B cell (primary cell): ENCODE results near the gene KRT79. TPM values are rescaled to one million over a fixed set of nuclear protein-coding genes. Genes with fewer than 3 reads are reported as not detected.

Source experiments
- ATAC-seq: fragments of 200-7000 bp; cut with Tn5 transposase; one replicate; pipeline ENCODE4 v1.10.0; 2021; ENCODE audit warnings: low read depth, mild to moderate bottlenecking, moderate number of reproducible peaks, moderate library complexity
- CTCF ChIA-PET: fragments of 350-600 bp; sonication (Branson Sonifier 250); formaldehyde crosslinking; loops from one replicate; lab custom pipeline; 2021; ENCODE audit warnings: antibody characterized with exemption, inconsistent platforms; lab: Charles Lee
- POLR2A ChIA-PET: fragments of 350-600 bp; sonication (Branson Sonifier 250); formaldehyde crosslinking; loops from one replicate; lab custom pipeline; 2021; ENCODE audit warnings: antibody characterized with exemption; lab: Charles Lee
- DNase-seq: peaks from one replicate; pipeline ENCODE4 v3.0.0; 2013
- H2AFZ ChIP-seq: 2 replicates; pipeline ENCODE4 v1.6.1; 2012; ENCODE audit warnings: mild to moderate bottlenecking, low read depth, low read length; ENCODE audit not compliant: insufficient read depth, poor library complexity, severe bottlenecking
- H3K27ac ChIP-seq, 2 donors: 1 replicate in 1 of 2; 2 replicates in 1 of 2; pipeline ENCODE4 v1.5.1; 2012 to 2013; ENCODE audit warnings: low read length in 2 of 2, mild to moderate bottlenecking in 2 of 2, moderate library complexity in 1 of 2
- H3K27me3 ChIP-seq, 4 experiments: fragments of 200-600 bp in 1 of 4; sonication (generic) in 1 of 4; replicated peaks in 1 of 4; 1 replicate in 2 of 4; 2 replicates in 2 of 4; pipeline versions ENCODE4 v1.6.1 to v1.7.0; 2013 to 2016; ENCODE audit warnings: low read length in 3 of 4, mild to moderate bottlenecking in 2 of 4, mixed read lengths in 1 of 4, moderate library complexity in 1 of 4; ENCODE audit not compliant: insufficient read depth in 4 of 4, control insufficient read depth in 3 of 4; ENCODE audit errors: control extremely low read depth in 1 of 4
- H3K36me3 ChIP-seq, 2 experiments: replicated peaks in 1 of 2; 1 replicate in 1 of 2; 2 replicates in 1 of 2; pipeline versions ENCODE4 v1.6.1 to v1.7.1; 2013; ENCODE audit warnings: low read length in 1 of 2; ENCODE audit not compliant: insufficient read depth in 2 of 2, control insufficient read depth in 1 of 2; ENCODE audit errors: control extremely low read depth in 1 of 2, extremely low read depth in 1 of 2
- H3K4me1 ChIP-seq, 2 donors: fragments of 200-600 bp in 1 of 2; sonication (generic) in 1 of 2; 1 replicate in 1 of 2; 2 replicates in 1 of 2; pipeline versions ENCODE4 v1.5.1 to v1.6.1; 2013 to 2017; ENCODE audit warnings: low read length in 2 of 2; ENCODE audit not compliant: control insufficient read depth in 2 of 2, insufficient read depth in 2 of 2
- H3K4me2 ChIP-seq: replicated peaks from 2 replicates; pipeline ENCODE3; 2012; ENCODE audit warnings: mild to moderate bottlenecking, low read depth, low read length; ENCODE audit not compliant: poor library complexity, severe bottlenecking
- H3K4me3 ChIP-seq, 5 experiments: fragments of 200-600 bp in 1 of 5; sonication (generic) in 1 of 5; 1 replicate in 3 of 5; 2 replicates in 2 of 5; pipeline versions ENCODE4 v1.5.1 to v1.7.0; 2011 to 2016; ENCODE audit warnings: low read length in 4 of 5, mild to moderate bottlenecking in 4 of 5, low read depth in 2 of 5, control low read depth in 1 of 5, moderate library complexity in 1 of 5; ENCODE audit not compliant: insufficient read depth in 1 of 5; ENCODE audit errors: control extremely low read depth in 1 of 5, extremely low read depth in 1 of 5
- H3K79me2 ChIP-seq: fragments of 200-600 bp; sonication (generic); one replicate; pipeline ENCODE4 v1.6.0; 2016; ENCODE audit warnings: low read length; ENCODE audit not compliant: control insufficient read depth, insufficient read depth
- H3K9ac ChIP-seq: fragments of 200-600 bp; sonication (generic); 2 replicates; pipeline ENCODE4 v1.6.1; 2017; ENCODE audit warnings: mild to moderate bottlenecking, low read length, moderate library complexity
- H3K9me3 ChIP-seq, 3 donors: one replicate each; pipeline versions ENCODE4 v1.6.1 to v1.7.1; 2013; ENCODE audit warnings: low read length in 2 of 3; ENCODE audit not compliant: control insufficient read depth in 2 of 3, insufficient read depth in 1 of 3; ENCODE audit errors: control extremely low read depth in 1 of 3
- H4K20me1 ChIP-seq: 2 replicates; pipeline ENCODE4 v1.6.0; 2012; ENCODE audit warnings: mild to moderate bottlenecking, low read length; ENCODE audit not compliant: insufficient read depth, control insufficient read depth, poor library complexity, severe bottlenecking
- H3K27ac Mint-ChIP-seq: one replicate; pipeline ENCODE4 v1.8.0; 2021; ENCODE audit warnings: mixed read lengths
- H3K27me3 Mint-ChIP-seq: one replicate; pipeline ENCODE4 v1.8.0; 2021; ENCODE audit warnings: mixed read lengths
- H3K4me1 Mint-ChIP-seq: one replicate; pipeline ENCODE4 v1.8.0; 2021; ENCODE audit warnings: mixed read lengths
- H3K4me3 Mint-ChIP-seq: one replicate; pipeline ENCODE4 v1.8.0; 2021; ENCODE audit warnings: mixed read lengths
- H3K9me3 Mint-ChIP-seq: one replicate; pipeline ENCODE4 v1.8.0; 2022; ENCODE audit warnings: mixed read lengths; ENCODE audit not compliant: insufficient read depth
- EZH2 ChIP-seq: IDR thresholded peaks from 2 replicates; pipeline ENCODE4 v1.6.1; 2012; ENCODE audit warnings: borderline replicate concordance, low read depth, mild to moderate bottlenecking, moderate library complexity, low read length; ENCODE audit not compliant: insufficient read depth, poor library complexity, severe bottlenecking
- WGBS: methylation state at CpG from one replicate; pipeline ENCODE4 v1.1.5; 2013; ENCODE audit warnings: missing lambda C conversion rate; ENCODE audit not compliant: insufficient coverage; 5-methylcytosine and 5-hydroxymethylcytosine counted together
- intact Hi-C: fragments of 100-400 bp; cut with micrococcal nuclease; formaldehyde crosslinking; loops from one replicate; pipeline ENCODE4 v1.10.0; 2022
- polyA plus RNA-seq: library from polyadenylated mRNA; depleted of rRNA; stranded (reverse); fragments of >200 nt; gene quantifications from 2 replicates; pipeline ENCODE4 v1.2.3, GENCODE V29; 2012
- total RNA-seq, 2 donors: library from RNA; stranded (reverse); fragments of 120-200 nt in 1 of 2; gene quantifications; 1 replicate in 1 of 2; 2 replicates in 1 of 2; pipeline versions ENCODE4 v1.2.3 to v1.2.4, GENCODE V29; 2013 to 2022
- TF ChIP-seq, protein P1 (sequence below): fragments of 200-600 bp; IDR thresholded peaks from one replicate; pipeline ENCODE4 v1.8.0; 2022; ENCODE audit warnings: antibody characterized with exemption, mild to moderate bottlenecking

KRT79 gene
- total and polyA plus RNA-seq, 2 donors (not counting 1 experiment from before 2014, with no cell fraction given): not detected

GRCh38 chr12:52817699-52818238, 16.3 kb downstream of the KRT79 start:
- no peak overlapping the region for H3K27ac ChIP-seq
- no peaks in the 10 kb centered on the region for H3K9me3 Mint-ChIP-seq
- H3K9ac ChIP-seq: no peak overlapping the region
- H3K27me3 ChIP-seq: peaks cover 0 to 2% (median 0%) of the 10 kb centered on the region in 4 experiments
- no peak overlapping the region for H3K4me3 Mint-ChIP-seq
- no peaks in the 10 kb centered on the region for H3K4me1 ChIP-seq
- DNase-seq (no peak), ATAC-seq (no peak)
- no peaks in the 10 kb centered on the region for H4K20me1 ChIP-seq
- no peaks in the 10 kb centered on the region for H3K36me3 ChIP-seq
- intact Hi-C loops: no loop called here
- H3K4me1 Mint-ChIP-seq: no peaks in the 10 kb centered on the region
- H3K27me3 Mint-ChIP-seq: peaks cover 26% of the 10 kb centered on the region
- no peak overlapping the region for H2AFZ ChIP-seq
- H3K79me2 ChIP-seq: no peaks in the 10 kb centered on the region
- ChIA-PET POLR2A (no interaction called here), CTCF (no interaction called here)
- TF ChIP-seq, protein P1, sequence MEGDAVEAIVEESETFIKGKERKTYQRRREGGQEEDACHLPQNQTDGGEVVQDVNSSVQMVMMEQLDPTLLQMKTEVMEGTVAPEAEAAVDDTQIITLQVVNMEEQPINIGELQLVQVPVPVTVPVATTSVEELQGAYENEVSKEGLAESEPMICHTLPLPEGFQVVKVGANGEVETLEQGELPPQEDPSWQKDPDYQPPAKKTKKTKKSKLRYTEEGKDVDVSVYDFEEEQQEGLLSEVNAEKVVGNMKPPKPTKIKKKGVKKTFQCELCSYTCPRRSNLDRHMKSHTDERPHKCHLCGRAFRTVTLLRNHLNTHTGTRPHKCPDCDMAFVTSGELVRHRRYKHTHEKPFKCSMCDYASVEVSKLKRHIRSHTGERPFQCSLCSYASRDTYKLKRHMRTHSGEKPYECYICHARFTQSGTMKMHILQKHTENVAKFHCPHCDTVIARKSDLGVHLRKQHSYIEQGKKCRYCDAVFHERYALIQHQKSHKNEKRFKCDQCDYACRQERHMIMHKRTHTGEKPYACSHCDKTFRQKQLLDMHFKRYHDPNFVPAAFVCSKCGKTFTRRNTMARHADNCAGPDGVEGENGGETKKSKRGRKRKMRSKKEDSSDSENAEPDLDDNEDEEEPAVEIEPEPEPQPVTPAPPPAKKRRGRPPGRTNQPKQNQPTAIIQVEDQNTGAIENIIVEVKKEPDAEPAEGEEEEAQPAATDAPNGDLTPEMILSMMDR: no peak
- no peak for TF ChIP-seq EZH2
- H3K27ac Mint-ChIP-seq: no peak overlapping the region
- H3K4me3 ChIP-seq: no peak overlapping the region
- no peak overlapping the region for H3K4me2 ChIP-seq
- H3K9me3 ChIP-seq: no peaks in the 10 kb centered on the region
- 100% methylated on average over 1 of the region's 2 CpGs for WGBS

- Histone ChIP-seq H3K4me1 (no peaks in the 10 kb centered on the region), H2AFZ (no peak overlapping the region), H3K4me2 (no peak overlapping the region), H4K20me1 (no peaks in the 10 kb centered on the region), H3K79me2 (no peaks in the 10 kb centered on the region), H3K9me3 (no peaks in the 10 kb centered on the region), H3K4me3 (no peak overlapping the region), H3K27ac (no peak overlapping the region), H3K27me3 (peaks cover 0 to 2% (median 0%) of the 10 kb centered on the region in 4 experiments), H3K9ac (no peak overlapping the region), H3K36me3 (no peaks in the 10 kb centered on the region)
- Mint-ChIP-seq H3K27me3 (peaks cover 26% of the 10 kb centered on the region), H3K9me3 (no peaks in the 10 kb centered on the region), H3K4me1 (no peaks in the 10 kb centered on the region), H3K27ac (no peak overlapping the region), H3K4me3 (no peak overlapping the region)
- CTCF ChIA-PET: no interaction called here
- DNase-seq (no peak), ATAC-seq (no peak)
- 89% methylated on average over 7 of the region's 8 CpGs for WGBS
- intact Hi-C loops: no loop called here
- POLR2A ChIA-PET: no interaction called here
- no peak for TF ChIP-seq EZH2
Observed at GRCh38 chr12:52817003-52817698, 17.0 kb downstream of the KRT79 start.
